GM23248 (cell line): Measurements from ENCODE around the gene FBN1.

Experiments used
- EZH2 ChIP-seq: fragments of 200-600 bp; sonication (generic); IDR thresholded peaks from 2 replicates; pipeline ENCODE4 v1.6.1; 2018; ENCODE audit warnings: antibody characterized with exemption, mild to moderate bottlenecking; ENCODE audit not compliant: insufficient read depth, poor library complexity, severe bottlenecking
- EZH2phosphoT487 ChIP-seq: fragments of 200-600 bp; sonication (generic); IDR thresholded peaks from 2 replicates; pipeline ENCODE4 v1.6.1; 2018; ENCODE audit warnings: antibody characterized with exemption, moderate library complexity, mild to moderate bottlenecking, low read depth; ENCODE audit not compliant: insufficient read depth

DNA sequence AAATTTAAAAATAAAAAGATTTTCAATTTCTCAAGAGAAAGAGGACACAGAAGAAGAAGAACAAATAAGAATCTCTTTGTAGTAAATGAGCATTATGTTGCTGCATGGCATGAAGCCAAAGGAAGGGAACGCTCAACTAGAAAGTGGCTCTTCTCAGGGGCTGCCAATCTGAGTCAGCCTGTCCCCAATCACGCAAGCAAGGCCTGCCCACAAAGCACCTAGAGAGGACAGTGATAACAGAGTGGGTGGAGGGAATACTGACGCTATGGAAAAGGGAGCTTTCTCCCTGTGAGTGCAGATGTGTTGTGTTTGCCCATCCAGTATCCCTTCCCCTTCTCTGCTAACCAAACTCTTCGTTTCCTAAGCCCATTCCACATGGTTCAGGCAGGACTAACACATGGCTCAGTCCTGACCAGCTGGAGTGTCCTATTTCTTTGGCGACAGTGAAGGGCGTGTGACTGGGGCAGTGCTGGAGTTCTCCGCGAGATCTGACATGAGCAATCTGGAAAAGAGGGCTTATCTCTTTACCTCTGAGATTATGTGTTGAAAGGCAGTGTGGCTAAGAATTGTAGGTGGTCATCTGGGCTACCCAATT is 14.2 kb downstream of the FBN1 start:
- TF ChIP-seq EZH2 (no peak), EZH2phosphoT487 (no peak)
